ENCODE measurements around the gene PDLIM7. TPM values are rescaled to one million over a fixed set of nuclear protein-coding genes. Genes with fewer than 3 reads are reported as not detected.
A peak's percentile ranks its signal among the peaks of the same experiment; 100 is the strongest.

The PDLIM7 gene
- total and polyA plus RNA-seq, 2 of the 4 experiments (the other 2 are of a cell fraction), result 70.4 to 534 TPM

DNA sequence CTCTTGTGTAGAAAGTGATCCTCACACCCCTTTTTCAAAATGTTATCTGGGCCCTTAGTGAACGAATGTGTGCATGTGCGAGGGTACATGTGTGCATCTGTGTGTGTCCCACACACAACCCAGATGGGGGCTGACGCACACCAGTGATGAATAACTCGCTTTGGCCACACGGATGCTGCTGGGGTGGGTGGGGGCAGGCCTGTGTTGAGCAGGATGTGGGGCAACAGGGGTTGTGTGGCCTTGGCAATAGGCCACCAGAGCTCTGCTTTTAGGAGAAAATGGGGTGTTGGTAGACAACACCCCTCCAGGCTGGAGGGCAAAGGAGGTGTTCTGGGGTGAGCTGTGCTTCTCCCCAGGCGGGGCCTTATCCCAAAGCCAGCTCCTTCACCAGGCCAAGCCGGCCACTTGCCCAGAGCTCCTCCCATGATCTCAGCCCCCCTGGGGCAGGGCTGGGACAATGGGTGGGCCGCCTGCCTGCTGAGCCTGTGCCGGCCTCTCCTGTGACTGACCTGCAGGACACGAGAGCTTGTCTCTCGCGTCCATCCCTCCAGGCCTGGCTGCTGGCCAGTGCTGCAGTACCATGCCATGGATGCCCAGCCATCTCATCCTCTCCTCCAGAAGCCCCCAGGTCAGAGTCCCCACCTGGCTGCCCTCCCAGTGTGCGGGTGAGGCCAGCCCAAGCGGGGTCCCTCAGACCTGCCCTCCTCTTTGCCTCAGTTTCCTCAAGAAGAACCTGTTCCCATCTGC lies 25.6 kb downstream of the PDLIM7 start:
- H3K56ac ChIP-seq (ENCODE audit: extremely low read depth, insufficient read depth, low read length), result no peak overlapping the region; the same call in 1 of the 2 replicates
- peaks cover 59% of the 10 kb centered on the region for H4K20me1 ChIP-seq (ENCODE audit: insufficient read depth, low read length)
- peak overlapping the region; percentile 97 for H3K4me3 ChIP-seq (ENCODE audit: insufficient read depth, low read depth, low read length)
- TF ChIP-seq, protein P1, sequence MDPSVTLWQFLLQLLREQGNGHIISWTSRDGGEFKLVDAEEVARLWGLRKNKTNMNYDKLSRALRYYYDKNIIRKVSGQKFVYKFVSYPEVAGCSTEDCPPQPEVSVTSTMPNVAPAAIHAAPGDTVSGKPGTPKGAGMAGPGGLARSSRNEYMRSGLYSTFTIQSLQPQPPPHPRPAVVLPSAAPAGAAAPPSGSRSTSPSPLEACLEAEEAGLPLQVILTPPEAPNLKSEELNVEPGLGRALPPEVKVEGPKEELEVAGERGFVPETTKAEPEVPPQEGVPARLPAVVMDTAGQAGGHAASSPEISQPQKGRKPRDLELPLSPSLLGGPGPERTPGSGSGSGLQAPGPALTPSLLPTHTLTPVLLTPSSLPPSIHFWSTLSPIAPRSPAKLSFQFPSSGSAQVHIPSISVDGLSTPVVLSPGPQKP (IDR thresholded peaks at IDR 0.05; ENCODE audit: borderline replicate concordance, low read depth, low read length), result no peak
- TF ChIP-seq NFE2L2 (IDR thresholded peaks at IDR 0.05; ENCODE audit: low read depth, low read length) (no peak), MXI1 (IDR thresholded peaks at IDR 0.05; ENCODE audit: borderline replicate concordance, low read depth, low read length) (no peak), MAZ (IDR thresholded peaks at IDR 0.05; ENCODE audit: borderline replicate concordance, low read depth, low read length) (peak; percentile 23; the same call in 1 of the 2 replicates), BHLHE40 (IDR thresholded peaks at IDR 0.05; ENCODE audit: low read depth, low read length) (no peak), MAFK (IDR thresholded peaks at IDR 0.05; ENCODE audit: low read depth, low read length) (no peak)
- TF ChIP-seq, protein P2, sequence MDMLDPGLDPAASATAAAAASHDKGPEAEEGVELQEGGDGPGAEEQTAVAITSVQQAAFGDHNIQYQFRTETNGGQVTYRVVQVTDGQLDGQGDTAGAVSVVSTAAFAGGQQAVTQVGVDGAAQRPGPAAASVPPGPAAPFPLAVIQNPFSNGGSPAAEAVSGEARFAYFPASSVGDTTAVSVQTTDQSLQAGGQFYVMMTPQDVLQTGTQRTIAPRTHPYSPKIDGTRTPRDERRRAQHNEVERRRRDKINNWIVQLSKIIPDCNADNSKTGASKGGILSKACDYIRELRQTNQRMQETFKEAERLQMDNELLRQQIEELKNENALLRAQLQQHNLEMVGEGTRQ (IDR thresholded peaks at IDR 0.05; ENCODE audit: low read depth, low read length), result no peak
- intact Hi-C loops (cut with micrococcal nuclease), result loop anchor here (2.0 kb wide), 1 partner anchor 25 kb away; the partner anchor contains the start of gene PDLIM7
- H2AK9ac ChIP-seq (replicated peaks; ENCODE audit: low read depth, low read length, poor library complexity), result peak overlapping the region; percentile 98
- peak overlapping the region; percentile 86 for H3K27ac ChIP-seq (ENCODE audit: insufficient read depth, low read length)
- ChIA-PET CTCF (no interaction called here), POLR2A (ENCODE audit: unreplicated experiment) (interaction anchor here (1.9 kb wide), 1 partner anchor 24 kb away, joined by 11 read pairs; no protein-coding TSS in a partner anchor)
- in situ Hi-C loops (cut with MboI; ENCODE audit: low sequenced_read_pairs), result no loop called here
- peaks cover 17 to 59% of the 10 kb centered on the region in 2 experiments; a peak in 3 of 4 replicates for H3K79me1 ChIP-seq (ENCODE audit: low read depth in 1 of 2, low read length in 2 of 2)
- no peak overlapping the region for H3K18ac ChIP-seq (ENCODE audit: low read depth, low read length)
- DNase-seq (peak; percentile 65), ATAC-seq (ENCODE audit: low read depth) (no peak)
- H3K4me2 ChIP-seq (ENCODE audit: low read depth, low read length), result peak overlapping the region; percentile 75
- H3K14ac ChIP-seq (replicated peaks; ENCODE audit: low read depth, low read length), result peak overlapping the region; percentile 55; the same call in 1 of the 2 replicates
- H2BK20ac ChIP-seq (ENCODE audit: low read depth, low read length), result no peak overlapping the region
- no TSS peak for BruUV-seq (replicated peaks)
- no peak overlapping the region for H2BK120ac ChIP-seq (ENCODE audit: low read depth, low read length)
- peaks cover 43% of the 10 kb centered on the region for H3K9me1 ChIP-seq (ENCODE audit: insufficient read depth, low read length)
- H2BK5ac ChIP-seq (ENCODE audit: low read depth, low read length, poor library complexity, severe bottlenecking), result peak overlapping the region; percentile 85
- H4K8ac ChIP-seq (ENCODE audit: low read depth in 2 of 2, low read length in 2 of 2), result peak overlapping the region in 1 of 2 experiments; percentile 5; a peak in 1 of 4 replicates
- peak overlapping the region; percentile 6 for H3K4ac ChIP-seq (ENCODE audit: low read depth, low read length)
- no peaks in the 10 kb centered on the region for H3K27me3 ChIP-seq (ENCODE audit: control insufficient read depth, insufficient read depth, low read length)
- H4K91ac ChIP-seq (ENCODE audit: insufficient read depth, low read depth, low read length), result no peak overlapping the region; the same call in 1 of the 2 replicates
- peak overlapping the region; percentile 63 for H3K23ac ChIP-seq (ENCODE audit: low read depth, low read length)
- 10% methylated on average over 6 of the region's 14 CpGs; no CpG with 5 or more reads in 1 of the 2 experiments for WGBS, 2 experiments (ENCODE audit: extremely low coverage in 2 of 2, insufficient read length in 1 of 2)
- peaks cover 47% of the 10 kb centered on the region for H3K4me1 ChIP-seq (ENCODE audit: control insufficient read depth, insufficient read depth, low read length)
- H2AK5ac ChIP-seq (ENCODE audit: low read depth, low read length), result peak overlapping the region; percentile 91
- dilution Hi-C loops (cut with HindIII; ENCODE audit: low sequenced_read_pairs, unreplicated experiment), result no loop called here
- no peak overlapping the region for H2AFZ ChIP-seq (replicated peaks; ENCODE audit: low read length, poor library complexity)
- H3K36me3 ChIP-seq (ENCODE audit: control insufficient read depth, insufficient read depth, low read length), result peaks cover 32% of the 10 kb centered on the region
- peak overlapping the region; percentile 93 for H3K9ac ChIP-seq (ENCODE audit: low read depth, low read length)
- H3K9me3 ChIP-seq (ENCODE audit: control insufficient read depth, insufficient read depth, low read length), result no peaks in the 10 kb centered on the region
- H2BK15ac ChIP-seq (ENCODE audit: low read depth, low read length), result no peak overlapping the region
- H4K5ac ChIP-seq (ENCODE audit: low read depth, low read length), result no peak overlapping the region

Data from IMR-90 (cell line).